ENCODE measurements around the gene RNF11.
A peak's percentile ranks its signal among the peaks of the same experiment; 100 is the strongest.

RNF11 gene

DNA sequence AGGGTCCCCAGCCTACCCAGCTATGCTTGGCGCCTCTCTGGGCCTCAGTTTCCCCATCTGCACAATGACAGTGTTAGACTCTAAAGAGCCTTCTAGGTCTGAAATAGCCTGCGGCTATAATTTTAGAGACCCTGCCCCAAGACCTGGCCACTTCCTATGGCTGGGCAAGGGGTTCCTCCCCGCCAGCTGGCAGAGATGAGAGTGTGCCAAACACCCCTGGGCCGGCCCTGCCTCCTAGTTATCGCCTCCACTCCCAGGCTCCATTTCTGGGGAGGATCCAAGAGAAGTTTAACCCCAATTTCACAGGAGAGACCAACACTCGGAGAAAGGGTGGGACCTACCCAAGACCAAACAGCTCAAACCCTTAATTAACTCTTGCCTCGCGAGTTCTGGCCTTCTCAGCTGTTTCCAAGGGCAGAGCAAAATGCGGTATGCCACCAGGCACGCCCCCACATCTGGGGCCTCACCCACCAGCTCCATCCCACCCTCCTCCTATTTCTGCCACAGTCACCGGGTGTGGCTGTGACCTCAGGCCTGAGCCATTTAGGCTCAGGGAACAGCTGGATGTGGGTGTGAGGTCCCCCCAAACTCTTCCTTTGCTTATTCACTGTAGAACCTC is 58.6 kb downstream of the RNF11 start:
- Mint-ChIP-seq H3K27ac (ENCODE audit: low read depth) (no peak overlapping the region), H3K4me1 (peaks cover 32% of the 10 kb centered on the region), H3K4me3 (no peak overlapping the region), H3K9me3 (no peaks in the 10 kb centered on the region), H3K27me3 (no peaks in the 10 kb centered on the region), H3K36me3 (ENCODE audit: insufficient read depth) (peaks cover 4% of the 10 kb centered on the region)
- no peak for ATAC-seq (replicated peaks; ENCODE audit: extremely low read depth, poor library complexity, severe bottlenecking)
- DNase-seq (ENCODE audit: low spot score in 2 of 2) = no peak

DNA sequence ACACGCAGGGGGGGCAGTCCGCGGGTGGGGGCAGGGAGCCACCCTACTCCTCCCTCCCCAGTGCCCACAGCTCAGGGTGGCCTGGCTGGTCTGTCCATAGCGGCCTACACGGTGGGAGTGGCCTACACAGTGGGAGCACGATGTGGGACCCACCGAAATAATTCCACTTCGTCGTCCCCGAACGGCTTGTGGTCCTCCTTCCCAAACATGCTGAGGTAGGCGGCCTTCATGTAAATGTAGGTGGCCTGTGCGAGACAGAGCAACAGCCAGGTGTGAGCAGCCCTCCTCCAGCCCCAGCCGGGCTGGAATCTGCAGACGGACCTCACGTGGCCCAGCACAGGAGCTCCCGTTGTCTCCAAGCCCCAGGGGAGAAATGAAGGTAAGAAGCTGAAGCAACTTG is 59.9 kb downstream of the RNF11 start:
- Mint-ChIP-seq H3K4me1 (peaks cover 32% of the 10 kb centered on the region), H3K36me3 (ENCODE audit: insufficient read depth) (peaks cover 4% of the 10 kb centered on the region), H3K4me3 (peak overlapping the region; percentile 48), H3K9me3 (no peaks in the 10 kb centered on the region), H3K27me3 (no peaks in the 10 kb centered on the region), H3K27ac (ENCODE audit: low read depth) (peak overlapping the region; percentile 32)
- DNase-seq (ENCODE audit: low spot score in 2 of 2) = no peak
- ATAC-seq (replicated peaks; ENCODE audit: extremely low read depth, poor library complexity, severe bottlenecking) = no peak

DNA sequence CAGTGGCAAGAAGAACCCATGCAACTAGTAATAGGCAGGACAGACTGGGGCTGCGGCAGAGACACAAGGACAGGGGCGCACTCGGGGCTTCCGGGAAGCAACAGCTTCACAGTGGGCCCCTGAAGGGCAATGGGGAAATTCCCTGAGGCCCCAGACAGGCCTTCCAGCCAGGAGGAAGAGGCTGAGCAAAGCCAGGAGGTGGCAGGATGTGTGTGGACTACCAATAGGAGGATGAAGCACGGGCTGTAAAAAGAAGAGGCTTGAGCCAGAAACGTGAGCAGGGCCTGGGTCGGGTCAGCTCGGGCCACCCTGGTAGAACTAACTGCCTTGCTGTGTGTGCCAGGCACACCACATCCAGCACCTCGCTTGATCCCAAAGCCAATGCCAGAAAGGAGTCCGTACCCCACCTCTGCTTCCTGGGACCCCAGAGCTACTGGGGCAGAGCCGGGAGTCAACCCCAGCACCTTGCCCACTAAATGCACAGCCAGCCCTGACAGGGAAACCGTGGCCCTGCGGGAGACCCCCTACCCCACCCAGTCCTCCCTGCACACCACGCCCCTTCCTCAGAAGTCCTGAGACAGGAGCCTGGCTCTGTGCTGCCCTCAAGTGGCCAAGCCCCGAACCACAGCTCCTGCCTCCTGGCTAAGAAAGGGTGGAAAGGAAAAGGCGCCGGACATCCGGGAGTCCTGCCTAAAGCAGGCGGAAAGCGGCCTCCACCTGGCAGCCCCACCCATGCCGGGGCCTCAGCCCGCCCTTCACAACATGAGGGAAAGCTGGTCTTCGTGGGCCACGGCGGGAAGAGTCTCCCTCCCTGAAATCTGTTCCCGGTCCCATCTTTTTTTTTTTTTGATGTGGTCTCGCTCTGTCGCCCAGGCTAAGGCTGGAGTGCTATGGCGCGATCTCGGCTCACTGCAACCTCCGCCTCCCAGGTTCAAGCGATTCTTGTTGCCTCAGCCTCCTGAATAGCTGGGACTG is 60.6 kb downstream of the RNF11 start:
- Mint-ChIP-seq H3K4me1 (peaks cover 32% of the 10 kb centered on the region), H3K9me3 (no peaks in the 10 kb centered on the region), H3K27ac (ENCODE audit: low read depth) (peak overlapping the region; percentile 32), H3K4me3 (peak overlapping the region; percentile 48), H3K27me3 (no peaks in the 10 kb centered on the region), H3K36me3 (ENCODE audit: insufficient read depth) (peaks cover 4% of the 10 kb centered on the region)
- DNase-seq (ENCODE audit: low spot score in 2 of 2) = peak; percentile 33 to 55
- ATAC-seq (replicated peaks; ENCODE audit: extremely low read depth, poor library complexity, severe bottlenecking) = no peak

DNA sequence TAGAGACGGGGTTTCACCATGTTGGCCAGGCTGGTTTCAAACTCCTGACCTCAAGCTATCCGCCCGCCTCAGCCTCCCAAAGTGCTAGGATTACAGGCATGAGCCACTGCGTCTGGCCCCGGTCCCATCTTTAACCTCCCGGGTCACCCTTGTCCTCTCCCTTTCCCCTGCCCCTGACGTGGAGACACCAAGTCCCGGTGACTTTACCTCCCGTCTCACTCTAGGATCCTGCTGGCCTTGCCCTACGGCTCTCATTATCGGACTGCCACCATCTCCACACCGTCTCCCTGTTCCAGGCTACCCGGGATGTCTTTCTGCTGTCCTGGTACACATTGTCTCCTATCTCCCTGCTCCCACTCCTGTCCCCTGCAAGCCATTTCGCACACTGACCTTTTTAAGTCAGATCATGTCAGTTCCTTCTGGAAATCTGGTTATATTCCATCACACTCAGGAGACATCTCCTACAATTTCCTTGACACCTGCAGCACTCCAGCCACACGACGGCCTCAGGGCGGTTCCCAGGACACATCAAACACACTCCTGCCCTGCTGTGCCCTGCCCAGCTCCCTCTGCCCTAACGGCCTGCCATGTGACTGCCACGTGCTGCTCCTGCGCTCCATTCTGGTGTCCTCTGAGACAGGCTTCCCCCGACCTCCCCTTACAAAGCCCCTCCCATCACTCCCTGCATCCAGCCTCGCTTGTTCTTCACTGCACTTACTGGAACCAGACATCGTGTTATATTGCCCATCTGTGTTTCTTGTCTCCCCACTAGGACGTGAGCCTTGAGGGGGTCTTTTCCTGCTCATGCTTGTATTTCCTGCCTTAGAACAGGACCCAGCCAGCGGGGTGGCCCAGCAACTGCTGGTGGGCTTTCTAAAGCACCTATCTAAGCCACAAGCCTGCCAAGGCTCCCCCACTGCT is 61.6 kb downstream of the RNF11 start:
- no peak for DNase-seq (ENCODE audit: low spot score in 2 of 2)
- peak overlapping the region; percentile 48 for H3K4me3 Mint-ChIP-seq
- H3K27ac Mint-ChIP-seq (ENCODE audit: low read depth) = no peak overlapping the region
- peaks cover 4% of the 10 kb centered on the region for H3K36me3 Mint-ChIP-seq (ENCODE audit: insufficient read depth)
- H3K4me1 Mint-ChIP-seq = peaks cover 32% of the 10 kb centered on the region
- no peaks in the 10 kb centered on the region for H3K27me3 Mint-ChIP-seq
- H3K9me3 Mint-ChIP-seq = no peaks in the 10 kb centered on the region
- ATAC-seq (replicated peaks; ENCODE audit: extremely low read depth, poor library complexity, severe bottlenecking) = no peak

DNA sequence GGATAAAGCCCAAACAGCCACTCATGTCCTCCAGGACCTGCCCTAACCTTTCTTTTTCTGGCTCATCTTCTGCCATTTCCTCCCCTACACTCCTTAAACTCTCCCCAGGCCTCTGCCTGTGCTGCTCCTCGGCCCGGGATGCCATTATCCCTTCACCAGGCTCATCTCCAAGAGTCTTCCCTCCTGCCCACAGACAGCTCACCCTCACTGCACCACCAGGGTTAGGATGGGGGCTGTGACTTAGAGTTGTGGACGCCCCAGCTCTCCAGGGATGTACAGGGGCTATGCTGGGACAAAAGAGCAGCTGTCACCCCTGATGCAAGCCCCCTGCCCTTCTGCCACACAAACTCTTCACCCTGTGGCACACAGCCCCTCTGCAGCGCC is 62.2 kb downstream of the RNF11 start:
- no peak for DNase-seq (ENCODE audit: low spot score in 2 of 2)
- peak overlapping the region; percentile 48 for H3K4me3 Mint-ChIP-seq
- peaks cover 32% of the 10 kb centered on the region for H3K4me1 Mint-ChIP-seq
- H3K36me3 Mint-ChIP-seq (ENCODE audit: insufficient read depth) = peaks cover 4% of the 10 kb centered on the region
- no peaks in the 10 kb centered on the region for H3K9me3 Mint-ChIP-seq
- H3K27me3 Mint-ChIP-seq = no peaks in the 10 kb centered on the region
- no peak overlapping the region for H3K27ac Mint-ChIP-seq (ENCODE audit: low read depth)
- ATAC-seq (replicated peaks; ENCODE audit: extremely low read depth, poor library complexity, severe bottlenecking) = no peak

DNA sequence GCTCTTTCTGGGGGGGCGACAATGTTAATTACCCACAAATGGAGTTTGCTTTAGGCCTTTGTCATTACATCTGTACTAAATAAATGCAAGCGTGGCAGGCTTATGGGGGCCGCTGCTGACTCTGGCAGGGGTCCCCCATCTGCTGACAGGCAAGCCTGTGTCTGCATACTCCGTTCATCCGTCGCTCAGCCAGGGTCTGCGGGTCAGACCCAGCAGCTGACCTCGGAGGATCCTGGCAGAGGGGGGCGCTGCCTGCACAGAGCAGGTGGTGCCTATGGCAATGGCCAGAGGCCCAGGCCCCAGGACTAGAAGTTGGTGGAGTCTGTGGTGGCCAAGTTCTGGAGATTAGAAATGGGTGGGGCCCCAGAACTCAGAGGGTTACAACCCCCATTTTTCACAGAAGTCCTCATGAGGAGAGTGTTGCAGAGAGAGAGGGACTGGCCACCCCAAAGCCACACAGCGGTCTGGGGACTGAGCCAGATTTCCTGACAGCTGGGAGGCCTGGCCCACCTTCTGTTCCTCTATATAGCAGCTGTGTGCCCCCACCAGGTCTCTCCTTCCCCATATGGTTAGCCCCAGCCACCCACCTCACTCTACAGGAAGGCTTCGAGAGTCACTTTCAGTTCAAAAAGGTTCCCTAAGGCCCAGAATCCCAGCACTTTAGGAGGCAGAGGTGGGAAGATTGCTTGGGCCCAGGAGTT is 63.3 kb downstream of the RNF11 start:
- Mint-ChIP-seq H3K27me3 (no peaks in the 10 kb centered on the region), H3K4me1 (peaks cover 32% of the 10 kb centered on the region), H3K27ac (ENCODE audit: low read depth) (no peak overlapping the region), H3K9me3 (no peaks in the 10 kb centered on the region), H3K36me3 (ENCODE audit: insufficient read depth) (peaks cover 4% of the 10 kb centered on the region), H3K4me3 (no peak overlapping the region)
- ATAC-seq (replicated peaks; ENCODE audit: extremely low read depth, poor library complexity, severe bottlenecking) (no peak), DNase-seq (ENCODE audit: low spot score in 2 of 2) (no peak)

DNA sequence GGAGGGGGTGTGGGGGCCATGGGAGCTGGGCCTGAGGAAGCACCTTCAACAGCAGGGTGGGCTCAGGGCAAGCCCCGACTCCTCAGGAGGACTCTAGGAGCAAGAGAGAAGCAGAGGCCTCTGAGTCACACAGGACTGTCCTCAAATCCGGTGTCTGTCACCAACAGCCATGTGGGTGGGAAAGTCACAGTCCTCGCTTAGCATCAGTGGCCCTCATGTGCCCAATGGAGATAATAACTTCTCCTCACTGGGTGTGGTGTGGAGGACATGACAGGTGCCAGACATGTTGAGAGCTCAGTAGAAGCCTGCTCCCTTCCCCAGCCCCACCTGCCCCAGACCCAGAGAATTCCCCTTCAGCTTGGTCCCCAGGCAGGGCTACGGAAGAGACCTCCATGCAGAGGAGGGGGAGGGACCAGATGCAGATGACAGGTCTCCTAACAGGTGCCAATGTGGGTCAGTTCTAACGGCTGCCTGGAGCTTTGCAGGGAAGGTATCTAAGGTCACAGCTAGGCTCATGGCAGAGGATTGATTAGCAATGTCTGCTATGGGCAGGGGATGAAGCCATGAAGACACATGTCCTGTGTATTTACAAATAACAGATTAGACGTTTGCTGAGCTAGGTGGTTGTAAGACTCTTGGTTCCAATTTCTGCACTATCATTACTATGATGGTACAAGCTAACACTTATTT is 64.1 kb downstream of the RNF11 start:
- H3K27me3 Mint-ChIP-seq = no peaks in the 10 kb centered on the region
- H3K36me3 Mint-ChIP-seq (ENCODE audit: insufficient read depth) = peaks cover 2% of the 10 kb centered on the region
- DNase-seq (ENCODE audit: low spot score in 2 of 2) (no peak), ATAC-seq (replicated peaks; ENCODE audit: extremely low read depth, poor library complexity, severe bottlenecking) (no peak)
- no peak overlapping the region for H3K4me3 Mint-ChIP-seq
- H3K9me3 Mint-ChIP-seq = no peaks in the 10 kb centered on the region
- H3K4me1 Mint-ChIP-seq = peaks cover 28% of the 10 kb centered on the region
- H3K27ac Mint-ChIP-seq (ENCODE audit: low read depth) = no peak overlapping the region

DNA sequence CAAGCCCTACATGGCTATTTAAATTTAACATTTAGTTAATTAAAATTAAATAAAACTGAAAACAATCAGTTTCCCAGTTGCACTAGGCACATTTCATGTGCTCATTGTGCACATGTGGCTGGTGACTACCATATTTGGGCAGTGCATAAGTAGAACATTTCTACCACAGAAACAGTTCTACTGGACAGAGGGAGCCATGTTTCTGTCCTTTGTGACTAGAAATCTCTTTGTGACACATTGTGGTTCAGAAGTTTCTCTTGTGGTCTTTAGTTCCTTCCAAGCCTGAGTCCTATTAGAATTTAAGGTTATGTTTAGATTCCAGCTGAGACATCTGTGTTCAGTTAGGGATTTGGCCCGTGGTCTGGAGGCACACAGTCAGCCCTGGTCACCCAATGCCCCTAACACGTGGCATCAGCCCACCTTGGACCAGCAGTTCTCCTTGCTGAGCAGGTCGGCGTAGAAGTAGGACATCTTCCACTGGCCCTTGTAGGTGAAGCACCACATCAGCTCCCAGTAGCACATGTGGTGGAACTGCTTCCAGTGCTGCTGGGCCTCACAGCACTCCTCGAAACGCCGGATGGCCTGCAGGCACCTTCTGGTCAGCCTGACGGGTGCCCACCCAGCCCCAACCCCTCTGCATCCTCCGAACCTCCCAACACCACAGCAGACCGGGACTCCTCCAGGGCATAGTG is 65.2 kb downstream of the RNF11 start:
- Mint-ChIP-seq H3K36me3 (ENCODE audit: insufficient read depth) (peaks cover 2% of the 10 kb centered on the region), H3K27me3 (no peaks in the 10 kb centered on the region), H3K9me3 (no peaks in the 10 kb centered on the region), H3K27ac (ENCODE audit: low read depth) (no peak overlapping the region), H3K4me3 (no peak overlapping the region), H3K4me1 (peaks cover 25% of the 10 kb centered on the region)
- ATAC-seq (replicated peaks; ENCODE audit: extremely low read depth, poor library complexity, severe bottlenecking) = no peak
- no peak for DNase-seq (ENCODE audit: low spot score in 2 of 2)

DNA sequence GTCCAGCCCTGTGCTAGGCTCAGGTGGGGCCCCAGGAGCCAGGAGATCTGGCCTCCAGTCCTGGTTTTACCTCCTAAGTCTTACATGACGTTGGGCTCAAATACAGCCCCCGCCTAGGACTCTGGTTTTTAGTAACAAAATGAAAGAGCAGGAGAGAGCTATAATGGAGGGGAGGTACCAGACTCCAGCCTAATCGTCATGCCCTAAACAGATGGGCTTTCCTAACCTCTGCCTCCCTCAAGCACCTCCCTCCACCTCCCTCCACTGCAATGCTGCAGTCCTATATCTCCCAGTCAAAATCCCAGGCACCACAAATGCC is 65.7 kb downstream of the RNF11 start:
- Mint-ChIP-seq H3K27ac (ENCODE audit: low read depth) (no peak overlapping the region), H3K27me3 (no peaks in the 10 kb centered on the region), H3K36me3 (ENCODE audit: insufficient read depth) (peaks cover 2% of the 10 kb centered on the region), H3K4me3 (no peak overlapping the region), H3K4me1 (peaks cover 20% of the 10 kb centered on the region), H3K9me3 (no peaks in the 10 kb centered on the region)
- DNase-seq (ENCODE audit: low spot score in 2 of 2) (no peak), ATAC-seq (replicated peaks; ENCODE audit: extremely low read depth, poor library complexity, severe bottlenecking) (no peak)

DNA sequence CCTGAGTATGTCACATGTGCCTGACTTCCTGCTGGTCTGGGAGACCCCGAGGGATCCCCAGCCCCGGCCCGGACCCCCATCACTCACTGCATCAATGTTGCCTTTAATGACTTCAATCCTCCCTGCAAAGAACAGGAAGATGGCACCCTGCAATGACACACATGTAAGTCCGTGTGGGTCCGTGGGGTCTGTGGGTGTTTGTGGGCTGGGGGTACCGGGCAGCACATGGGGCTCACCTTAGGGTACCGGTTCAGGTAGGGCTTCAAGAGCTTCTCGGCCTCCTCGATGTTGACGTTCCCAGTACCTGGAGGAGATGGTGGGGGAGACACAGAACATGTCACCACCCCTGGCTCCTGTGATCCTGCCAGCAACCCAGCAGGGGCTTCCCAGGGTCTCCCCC is 66.2 kb downstream of the RNF11 start:
- DNase-seq (ENCODE audit: low spot score in 2 of 2) = no peak
- ATAC-seq (replicated peaks; ENCODE audit: extremely low read depth, poor library complexity, severe bottlenecking) = no peak
- Mint-ChIP-seq H3K36me3 (ENCODE audit: insufficient read depth) (peaks cover 2% of the 10 kb centered on the region), H3K4me1 (peaks cover 15% of the 10 kb centered on the region), H3K4me3 (no peak overlapping the region), H3K27me3 (no peaks in the 10 kb centered on the region), H3K27ac (ENCODE audit: low read depth) (no peak overlapping the region), H3K9me3 (no peaks in the 10 kb centered on the region)

DNA sequence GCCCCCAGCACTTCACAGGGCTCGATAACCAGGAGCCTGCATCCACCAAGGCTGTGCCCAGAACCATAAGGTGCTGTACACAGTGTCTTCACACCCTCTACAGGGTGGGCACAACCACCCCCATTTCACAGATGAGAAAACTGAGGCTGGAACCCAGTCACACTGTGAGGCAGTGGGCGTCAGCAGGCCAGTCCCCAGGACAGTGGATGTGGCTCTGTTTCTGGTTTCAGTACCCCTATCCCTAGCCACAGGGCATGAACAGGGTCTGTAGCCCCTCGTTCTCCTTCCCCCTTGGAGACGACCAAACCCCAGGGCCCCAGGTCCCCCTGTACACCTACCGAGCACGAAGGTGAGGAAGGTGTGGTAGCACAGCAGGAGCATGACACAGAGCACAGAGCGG is 66.7 kb downstream of the RNF11 start:
- H3K9me3 Mint-ChIP-seq = no peaks in the 10 kb centered on the region
- H3K36me3 Mint-ChIP-seq (ENCODE audit: insufficient read depth) = no peaks in the 10 kb centered on the region
- H3K4me3 Mint-ChIP-seq = no peak overlapping the region
- no peak for ATAC-seq (replicated peaks; ENCODE audit: extremely low read depth, poor library complexity, severe bottlenecking)
- H3K4me1 Mint-ChIP-seq = peaks cover 10% of the 10 kb centered on the region
- no peak for DNase-seq (ENCODE audit: low spot score in 2 of 2)
- H3K27ac Mint-ChIP-seq (ENCODE audit: low read depth) = no peak overlapping the region
- no peaks in the 10 kb centered on the region for H3K27me3 Mint-ChIP-seq
